GM18499 (cell line): ENCODE measurements around the gene GAS6.
"Not testable (repeated sequence)": the region's sequence is repeated elsewhere in the genome, so short reads cannot be mapped to it uniquely, and the experiment has no call there.

ENCODE experiments used
- ATAC-seq: cut with Tn5 transposase; IDR thresholded peaks from one replicate; pipeline ENCODE4 v1.9.1; 2021; ENCODE audit warnings: moderate number of reproducible peaks; ENCODE audit not compliant: insufficient read depth, unreplicated experiment

GAS6 gene

GRCh38 chr13:113796964-113797676 lies 66.8 kb downstream of the GAS6 start:
- no peak for ATAC-seq

GRCh38 chr13:113796211-113796963 lies 67.5 kb downstream of the GAS6 start:
- no peak for ATAC-seq

GRCh38 chr13:113795362-113795761 lies 68.5 kb downstream of the GAS6 start:
- ATAC-seq = not testable (repeated sequence)

GRCh38 chr13:113794764-113795173 lies 69.1 kb downstream of the GAS6 start:
- ATAC-seq = no peak

GRCh38 chr13:113794086-113794485 lies 69.8 kb downstream of the GAS6 start:
- ATAC-seq = no peak

GRCh38 chr13:113793718-113794085 lies 70.2 kb downstream of the GAS6 start:
- ATAC-seq = no peak

GRCh38 chr13:113792886-113793717 lies 70.8 kb downstream of the GAS6 start:
- ATAC-seq = no peak

GRCh38 chr13:113792236-113792770 lies 71.6 kb downstream of the GAS6 start:
- no peak for ATAC-seq

- ATAC-seq = no peak
Measured at GRCh38 chr13:113791761-113792160, 72.1 kb downstream of the GAS6 start.

GRCh38 chr13:113791226-113791625 lies 72.7 kb downstream of the GAS6 start:
- no peak for ATAC-seq

GRCh38 chr13:113789931-113790330 lies 73.9 kb downstream of the GAS6 start:
- ATAC-seq = not testable (repeated sequence)

GRCh38 chr13:113789167-113789566 lies 74.7 kb downstream of the GAS6 start:
- no peak for ATAC-seq

GRCh38 chr13:113788413-113789135 lies 75.3 kb downstream of the GAS6 start:
- ATAC-seq = no peak

GRCh38 chr13:113787694-113788093 lies 76.2 kb downstream of the GAS6 start:
- no peak for ATAC-seq

GRCh38 chr13:113786262-113786841 lies 77.5 kb downstream of the GAS6 start:
- ATAC-seq = no peak

GRCh38 chr13:113785051-113786010 lies 78.5 kb downstream of the GAS6 start:
- no peak for ATAC-seq

GRCh38 chr13:113784645-113785024 lies 79.2 kb downstream of the GAS6 start:
- no peak for ATAC-seq

GRCh38 chr13:113783966-113784644 lies 79.8 kb downstream of the GAS6 start:
- no peak for ATAC-seq
